ENCODE data around the gene SCN1A. TPM values are rescaled to one million over a fixed set of nuclear protein-coding genes. Genes with fewer than 3 reads are reported as not detected.
"Not testable (repeated sequence)": the region's sequence is repeated elsewhere in the genome, so short reads cannot be mapped to it uniquely, and the experiment has no call there.

The SCN1A gene
- total and polyA plus RNA-seq, 7 donors, result under 0.01 to 0.36 (median 0.14) TPM; not detected in 2

GRCh38 chr2:166106431-166107015, 21.3 kb downstream of the SCN1A start:
- H3K36me3 ChIP-seq, result no peaks in the 10 kb centered on the region
- no peaks in the 10 kb centered on the region for H3K4me1 ChIP-seq
- no peak for DNase-seq
- intact Hi-C loops (cut with DNase I), result no loop called here
- WGBS, 2 donors, result 56 to 61% methylated on average over 7 of the region's 7 CpGs
- no peak overlapping the region for H3K4me3 ChIP-seq
- H3K27me3 ChIP-seq, result no peaks in the 10 kb centered on the region
- H3K9me3 ChIP-seq, result no peaks in the 10 kb centered on the region
- no peak for TF ChIP-seq POLR2AphosphoS5 (IDR thresholded peaks at IDR 0.05)
- TF ChIP-seq CTCF (IDR thresholded peaks at IDR 0.05), result no peak
- no peak overlapping the region for H3K27ac ChIP-seq

DNA sequence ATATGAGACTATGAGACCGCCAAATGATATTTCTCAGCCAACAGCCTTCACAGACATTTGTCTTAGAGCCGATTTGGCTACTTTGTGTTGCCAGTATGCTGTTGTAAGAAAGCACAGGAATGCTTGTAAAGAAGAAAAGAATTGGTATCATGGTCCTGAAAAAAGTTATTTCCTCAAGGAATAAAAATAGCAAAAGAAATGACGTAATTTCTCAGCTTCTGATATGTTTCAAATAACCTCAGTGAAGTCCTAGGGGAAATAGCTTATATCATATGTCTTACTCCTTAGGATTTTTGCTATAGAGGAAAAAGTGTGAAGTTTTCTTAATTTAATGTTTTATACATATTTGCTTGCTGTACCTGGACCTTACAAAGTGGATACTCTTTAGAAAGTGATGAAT, 23.0 kb downstream of the SCN1A start:
- Histone ChIP-seq H3K36me3 (no peaks in the 10 kb centered on the region), H3K4me3 (no peak overlapping the region), H3K4me1 (no peaks in the 10 kb centered on the region), H3K9me3 (no peaks in the 10 kb centered on the region), H3K27me3 (no peaks in the 10 kb centered on the region), H3K27ac (no peak overlapping the region)
- intact Hi-C loops (cut with DNase I), result no loop called here
- 84 to 86% methylated on average over 3 of the region's 3 CpGs for WGBS, 2 donors
- DNase-seq, result no peak
- TF ChIP-seq EP300 (IDR thresholded peaks at IDR 0.05) (no peak), POLR2A (IDR thresholded peaks at IDR 0.05) (no peak), CTCF (IDR thresholded peaks at IDR 0.05) (no peak), POLR2AphosphoS5 (IDR thresholded peaks at IDR 0.05) (no peak)

DNA sequence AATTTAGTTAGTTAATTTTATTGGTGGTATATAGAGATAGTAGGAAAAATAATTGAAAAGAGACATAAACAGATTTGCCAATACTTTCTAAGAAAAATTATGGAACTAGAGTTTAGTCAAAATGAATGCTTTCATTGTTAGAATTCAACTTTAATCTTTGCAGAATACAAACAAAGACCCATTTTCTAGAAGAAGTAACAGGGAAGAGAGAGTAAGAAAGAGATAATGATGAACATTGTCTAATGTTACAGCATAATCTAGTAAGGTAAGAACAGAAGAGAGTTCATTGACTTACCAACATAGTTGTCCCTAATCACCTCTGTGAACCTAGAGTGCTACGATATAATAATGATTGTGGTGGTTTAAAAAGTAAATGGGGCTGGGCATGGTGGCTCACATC, 23.7 kb downstream of the SCN1A start:
- H3K27ac ChIP-seq, result no peak overlapping the region
- no peak overlapping the region for H3K4me3 ChIP-seq
- H3K27me3 ChIP-seq, result no peaks in the 10 kb centered on the region
- H3K36me3 ChIP-seq, result no peaks in the 10 kb centered on the region
- no peaks in the 10 kb centered on the region for H3K4me1 ChIP-seq
- WGBS, 2 donors, result 84 to 88% methylated on average over 1 of the region's 1 CpG
- DNase-seq, result no peak
- intact Hi-C loops (cut with DNase I), result no loop called here
- no peaks in the 10 kb centered on the region for H3K9me3 ChIP-seq
- TF ChIP-seq POLR2A (IDR thresholded peaks at IDR 0.05), result no peak
- no peak for TF ChIP-seq EP300 (IDR thresholded peaks at IDR 0.05)
- no peak for TF ChIP-seq POLR2AphosphoS5 (IDR thresholded peaks at IDR 0.05)
- TF ChIP-seq CTCF (IDR thresholded peaks at IDR 0.05), result no peak

DNA sequence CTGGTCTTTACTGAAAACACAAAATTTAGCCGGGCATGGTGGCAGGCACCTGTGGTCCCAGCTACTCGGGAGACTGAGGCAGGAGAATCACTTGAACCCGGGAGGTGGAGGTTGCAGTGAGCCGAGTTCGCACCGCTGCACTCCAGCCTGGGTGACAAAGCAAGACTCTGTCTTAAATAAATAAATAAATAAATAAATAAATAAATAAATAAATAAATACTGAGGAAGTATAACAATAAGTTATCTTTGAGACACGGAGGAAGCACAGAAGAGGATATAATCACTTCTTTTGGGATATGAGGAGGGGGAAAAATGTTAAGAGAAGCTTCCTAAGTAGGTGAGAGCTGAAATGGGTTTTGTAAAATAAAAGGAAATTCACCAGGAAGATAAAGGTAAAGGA, 24.5 kb downstream of the SCN1A start:
- H3K27ac ChIP-seq; H3K27me3 ChIP-seq; intact Hi-C loops (cut with DNase I); H3K9me3 ChIP-seq; H3K4me1 ChIP-seq; H3K36me3 ChIP-seq; H3K4me3 ChIP-seq; DNase-seq: not testable (repeated sequence)
- 93 to 96% methylated on average over 7 of the region's 7 CpGs for WGBS, 2 donors

DNA sequence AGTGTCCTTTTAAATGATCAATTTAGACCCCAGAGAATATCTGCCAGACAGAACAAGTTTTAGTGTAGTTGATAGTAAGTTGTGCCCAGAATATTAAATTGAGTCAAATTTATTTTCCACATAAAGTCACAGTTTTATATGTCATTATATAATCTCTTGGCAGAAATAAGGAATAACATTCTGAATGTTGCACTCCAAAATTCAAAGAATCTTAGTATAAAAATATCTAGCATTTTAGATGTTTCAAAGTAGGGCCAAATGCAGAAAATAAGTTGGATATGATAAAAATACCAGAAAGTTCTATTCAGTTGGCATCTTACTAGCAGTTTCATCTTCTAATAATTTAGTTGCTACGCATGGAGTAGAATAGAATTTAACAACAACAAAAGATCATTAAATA, 33.5 kb downstream of the SCN1A start:
- no peak overlapping the region for H3K4me3 ChIP-seq
- DNase-seq, result no peak
- peaks cover 0 to 9% (median 0%) of the 10 kb centered on the region in 4 donors for H3K4me1 ChIP-seq
- TF ChIP-seq CTCF (IDR thresholded peaks at IDR 0.05) (no peak), EP300 (IDR thresholded peaks at IDR 0.05) (no peak), POLR2A (IDR thresholded peaks at IDR 0.05) (no peak), POLR2AphosphoS5 (IDR thresholded peaks at IDR 0.05) (no peak)
- intact Hi-C loops (cut with DNase I), result no loop called here
- no peak overlapping the region for H3K27ac ChIP-seq
- WGBS, 2 donors, result 87 to 92% methylated on average over 1 of the region's 1 CpG
- H3K27me3 ChIP-seq, result no peaks in the 10 kb centered on the region
- no peaks in the 10 kb centered on the region for H3K36me3 ChIP-seq
- H3K9me3 ChIP-seq, result no peaks in the 10 kb centered on the region

Measured in sigmoid colon (tissue), 7 donors.